CD4-positive, alpha-beta T cell treated with Interleukin-10 for 1 hour (primary cell): ENCODE data around the gene MT3.

Experiments used
- DNase-seq: peaks from one replicate; pipeline ENCODE4 v3.0.0-alpha.2; 2020

MT3 gene

GRCh38 chr16:56631197-56631596, 41.9 kb downstream of the MT3 start:
- DNase-seq, result no peak

GRCh38 chr16:56631832-56632155, 42.5 kb downstream of the MT3 start:
- DNase-seq, result no peak

DNA sequence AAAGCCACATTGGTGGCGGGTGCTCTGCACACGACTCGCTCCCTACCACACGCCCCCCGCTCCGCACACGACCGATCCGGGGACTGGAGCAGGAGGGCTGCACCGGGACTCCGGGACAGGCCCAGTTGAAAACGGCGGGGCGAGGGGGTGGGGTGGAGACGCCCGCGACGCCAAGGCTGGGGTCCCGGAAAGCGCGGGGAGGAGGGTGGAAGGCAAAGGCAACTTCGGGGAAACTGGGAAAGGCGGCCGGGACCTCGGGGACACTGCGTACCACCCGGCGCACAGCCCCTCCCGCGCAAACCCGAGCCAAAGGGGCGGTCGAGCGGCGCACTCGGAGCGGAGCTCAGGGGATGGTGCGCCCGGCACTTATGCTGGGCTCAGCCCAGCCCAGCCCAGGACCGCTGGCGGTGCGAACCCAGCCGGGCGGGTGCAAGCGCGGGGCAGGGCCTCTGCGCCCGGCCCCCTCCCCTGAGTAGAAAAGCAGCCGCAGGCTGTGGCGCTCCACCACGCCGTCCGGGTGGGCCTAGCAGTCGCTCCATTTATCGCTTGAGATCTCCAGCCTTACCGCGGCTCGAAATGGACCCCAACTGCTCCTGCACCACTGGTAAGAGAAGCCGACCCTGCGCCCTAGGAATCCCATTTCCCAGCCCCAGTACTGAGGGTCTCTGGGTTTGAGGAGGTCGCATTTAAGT, 43.0 kb downstream of the MT3 start, which contains the start of gene MT1M:
MT1M (plus strand) TSS at position 504 of the 692 bp plus-strand sequence; CDS start at position 577, 73 bp downstream.
- no peak for DNase-seq

DNA sequence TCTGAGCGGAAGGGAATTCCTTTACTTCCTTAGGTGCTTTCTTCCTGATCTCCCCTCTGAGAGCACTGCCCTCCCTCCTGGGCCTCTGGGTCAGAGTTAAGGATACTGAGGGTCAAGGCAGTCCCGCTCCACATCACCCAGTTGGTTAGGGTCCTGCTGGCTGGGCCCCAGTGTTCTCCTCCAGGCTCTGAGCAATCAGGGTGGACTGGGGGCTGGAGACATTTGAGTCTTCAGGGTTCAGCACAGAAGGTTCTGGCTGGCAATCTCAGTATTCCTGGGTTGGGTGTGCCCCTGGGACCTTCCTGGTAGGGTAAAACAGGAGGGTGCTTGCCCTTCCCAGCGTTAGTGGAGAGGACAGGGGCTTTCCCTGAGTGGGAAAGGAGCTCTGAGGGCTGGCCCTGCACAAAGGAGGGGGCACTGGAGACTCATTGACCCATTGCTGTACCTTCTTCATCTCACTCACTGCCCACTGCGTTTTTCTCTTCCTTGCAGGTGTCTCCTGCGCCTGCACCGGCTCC, 43.6 kb downstream of the MT3 start:
- no peak for DNase-seq

DNA sequence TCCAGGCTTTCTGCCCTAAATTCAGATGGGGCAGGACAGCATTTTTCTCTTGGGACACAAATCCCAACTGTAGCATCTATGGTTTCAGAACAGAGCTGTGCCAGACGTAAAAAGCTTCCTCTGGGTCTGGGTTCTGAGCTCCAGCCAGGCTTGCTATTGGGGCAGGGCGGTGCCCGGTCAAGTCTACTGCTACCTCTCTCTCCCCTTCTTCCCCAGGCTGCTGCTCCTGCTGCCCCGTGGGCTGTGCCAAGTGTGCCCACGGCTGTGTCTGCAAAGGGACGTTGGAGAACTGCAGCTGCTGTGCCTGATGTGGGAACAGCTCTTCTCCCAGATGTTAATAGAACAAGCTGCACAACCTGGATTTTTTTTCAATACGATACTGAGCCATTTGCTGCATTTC, 44.2 kb downstream of the MT3 start:
- DNase-seq, result no peak

DNA sequence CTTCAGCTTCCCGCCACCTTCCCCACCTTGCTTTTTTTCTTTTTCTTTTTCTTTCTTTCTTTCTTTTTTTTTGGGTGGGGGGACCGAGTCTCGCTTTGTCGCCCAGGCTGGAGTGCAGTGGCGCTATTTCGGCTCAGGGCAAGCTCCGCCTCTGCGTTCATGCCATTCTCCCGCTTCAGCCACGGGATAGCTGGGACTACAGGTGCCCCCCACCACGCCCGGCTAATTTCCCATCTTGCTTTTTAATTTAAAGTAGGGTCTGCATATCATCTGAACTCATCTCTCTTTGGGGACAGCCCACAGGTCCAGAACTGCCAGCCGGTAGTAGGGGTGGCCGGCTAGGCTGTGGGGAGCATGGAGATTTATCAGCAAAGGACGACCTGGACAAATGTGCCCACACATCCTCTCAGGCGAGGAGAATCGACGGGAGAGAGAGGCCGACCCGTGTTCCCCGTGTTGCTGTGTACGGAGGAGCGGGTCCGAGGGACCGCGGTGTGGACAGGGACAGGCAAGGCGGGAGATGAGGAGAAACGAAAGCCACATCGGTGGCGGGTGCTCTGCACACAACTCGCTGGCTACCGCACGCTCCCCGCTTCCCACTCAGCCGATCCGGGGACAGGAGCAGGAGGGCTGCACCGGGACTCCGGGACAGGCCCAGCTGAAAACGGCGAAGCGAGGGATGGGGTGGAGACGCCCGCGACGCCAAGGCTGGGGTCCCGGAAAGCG, 45.5 kb downstream of the MT3 start:
- no peak for DNase-seq

GRCh38 chr16:56635441-56635967, 46.2 kb downstream of the MT3 start:
- DNase-seq, result no peak

GRCh38 chr16:56636616-56637413, 47.5 kb downstream of the MT3 start:
- no peak for DNase-seq

DNA sequence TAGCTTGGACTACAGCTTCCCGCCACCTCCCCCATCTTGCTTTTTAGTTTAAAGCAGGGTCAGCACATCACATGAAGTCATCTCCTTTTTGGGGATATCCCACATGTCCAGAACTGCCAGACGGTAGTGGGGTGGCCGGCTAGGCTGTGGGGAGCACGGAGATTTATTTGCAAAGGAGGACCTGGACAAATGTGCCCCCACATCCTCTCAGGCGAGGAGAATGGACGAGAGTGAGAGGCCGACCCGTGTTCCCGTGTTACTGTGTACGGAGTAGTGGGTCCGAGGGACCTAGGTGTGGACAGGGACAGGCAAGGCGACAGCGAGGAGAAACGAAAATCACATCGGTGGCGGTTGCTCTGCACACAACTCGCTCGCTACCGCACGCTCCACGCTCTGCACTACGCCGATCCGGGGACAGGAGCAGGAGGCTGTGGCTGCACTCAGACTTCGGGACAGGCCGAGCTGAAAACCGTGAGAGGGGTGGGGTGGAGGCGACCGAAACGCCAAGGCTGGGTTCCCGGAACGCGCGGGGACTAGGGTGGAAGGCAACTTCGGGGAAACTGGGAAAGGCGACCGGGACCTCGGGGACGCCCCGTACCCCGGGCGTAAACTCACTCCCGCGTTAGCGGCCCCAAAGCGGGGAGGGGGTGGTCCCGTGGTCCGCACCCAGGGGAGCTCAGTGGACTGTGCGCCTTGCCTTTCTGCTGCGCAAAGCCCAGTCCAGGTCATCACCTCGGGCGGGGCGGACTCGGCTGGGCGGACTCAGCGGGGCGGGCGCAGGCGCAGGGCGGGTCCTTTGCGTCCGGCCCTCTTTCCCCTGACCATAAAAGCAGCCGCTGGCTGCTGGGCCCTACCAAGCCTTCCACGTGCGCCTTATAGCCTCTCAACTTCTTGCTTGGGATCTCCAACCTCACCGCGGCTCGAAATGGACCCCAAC, 48.8 kb downstream of the MT3 start, which contains the start of gene MT1A:
MT1A (plus strand) TSS at position 853 of the 937 bp plus-strand sequence; CDS start at position 926, 73 bp downstream.
- no peak for DNase-seq

DNA sequence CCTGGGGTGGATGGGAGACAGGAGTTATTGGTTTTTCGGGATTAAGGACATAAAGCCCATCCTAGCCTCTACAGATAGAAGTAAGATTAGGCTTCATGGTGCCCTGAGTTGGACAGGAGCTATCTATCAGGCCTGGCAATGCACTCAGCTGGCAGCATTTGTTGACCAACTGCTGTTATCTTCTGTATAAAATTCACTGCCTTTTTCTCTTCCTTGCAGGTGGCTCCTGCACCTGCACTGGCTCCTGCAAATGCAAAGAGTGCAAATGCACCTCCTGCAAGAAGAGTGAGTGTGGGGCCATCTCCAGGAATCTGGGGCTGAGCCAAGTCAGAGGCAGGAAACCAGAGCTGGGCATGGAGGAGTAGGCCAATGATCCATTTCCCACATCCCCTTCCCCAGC, 49.7 kb downstream of the MT3 start:
- no peak for DNase-seq

GRCh38 chr16:56640076-56640475, 50.7 kb downstream of the MT3 start:
- DNase-seq, result no peak
